K562 (cell line): ENCODE measurements around the gene LMO4.

Experiments
- YY1 ChIP-seq, 3 experiments: IDR thresholded peaks; 2 replicates each; pipeline ENCODE4 v1.6.1; 2011; ENCODE audit warnings: low read length in 2 of 3, mild to moderate bottlenecking in 2 of 3, moderate library complexity in 2 of 3, borderline replicate concordance in 1 of 3, control low read depth in 1 of 3, low read depth in 1 of 3; ENCODE audit not compliant: insufficient read depth in 3 of 3, insufficient replicate concordance in 2 of 3, control insufficient read depth in 1 of 3, insufficient read length in 1 of 3; ENCODE audit errors: extremely low read depth in 1 of 3
- ZNF764 ChIP-seq: fragments of 250-450 bp; sonication (Bioruptor Pico); IDR thresholded peaks from 2 replicates; pipeline ENCODE4 v1.4.0; 2020; ENCODE audit warnings: low read depth, mild to moderate bottlenecking, moderate library complexity
- ZZZ3 ChIP-seq: fragments of 450-650 bp; IDR thresholded peaks from 2 replicates; pipeline ENCODE4 v1.6.1; 2016; ENCODE audit warnings: antibody characterized with exemption, mild to moderate bottlenecking, moderate library complexity
- TF ChIP-seq, protein P1 (sequence below), 3 experiments: IDR thresholded peaks in 2 of 3; conservative IDR thresholded peaks in 1 of 3; 2 replicates each; pipeline ENCODE4 v1.5.1; 2011 to 2012; ENCODE audit warnings: low read length in 3 of 3, mild to moderate bottlenecking in 3 of 3, control low read depth in 2 of 3, improper control_type of control experiment in 1 of 3, inconsistent platforms in 1 of 3, low read depth in 1 of 3, mixed read lengths in 1 of 3, moderate library complexity in 1 of 3; ENCODE audit not compliant: insufficient read depth in 2 of 3
- TF ChIP-seq, protein P2 (sequence below): fragments of 450-650 bp; IDR thresholded peaks from 2 replicates; pipeline ENCODE4 v1.6.1; 2016; ENCODE audit warnings: low read depth

DNA sequence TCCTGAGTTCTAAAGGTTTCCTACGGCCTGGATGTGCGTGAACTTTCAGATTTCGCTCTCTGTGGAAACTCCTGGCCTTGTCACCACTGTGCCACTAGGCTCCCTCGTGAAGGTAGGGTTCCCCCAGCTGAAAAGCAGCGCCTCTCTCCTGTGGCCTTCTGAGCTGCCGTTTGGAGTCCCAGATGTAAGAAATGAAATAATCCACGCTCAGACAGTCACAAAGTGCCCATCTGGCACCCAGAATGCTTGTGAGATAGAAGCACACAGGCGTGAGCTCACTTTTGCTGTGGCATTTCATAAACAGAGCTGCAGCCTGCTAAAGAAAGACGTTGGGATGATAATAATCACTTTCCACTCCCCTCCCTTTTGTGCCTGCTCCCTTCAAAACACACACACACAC is 65.8 kb downstream of the LMO4 start:
- TF ChIP-seq ZNF764: no peak
- TF ChIP-seq ZZZ3: no peak
- TF ChIP-seq, protein P1, sequence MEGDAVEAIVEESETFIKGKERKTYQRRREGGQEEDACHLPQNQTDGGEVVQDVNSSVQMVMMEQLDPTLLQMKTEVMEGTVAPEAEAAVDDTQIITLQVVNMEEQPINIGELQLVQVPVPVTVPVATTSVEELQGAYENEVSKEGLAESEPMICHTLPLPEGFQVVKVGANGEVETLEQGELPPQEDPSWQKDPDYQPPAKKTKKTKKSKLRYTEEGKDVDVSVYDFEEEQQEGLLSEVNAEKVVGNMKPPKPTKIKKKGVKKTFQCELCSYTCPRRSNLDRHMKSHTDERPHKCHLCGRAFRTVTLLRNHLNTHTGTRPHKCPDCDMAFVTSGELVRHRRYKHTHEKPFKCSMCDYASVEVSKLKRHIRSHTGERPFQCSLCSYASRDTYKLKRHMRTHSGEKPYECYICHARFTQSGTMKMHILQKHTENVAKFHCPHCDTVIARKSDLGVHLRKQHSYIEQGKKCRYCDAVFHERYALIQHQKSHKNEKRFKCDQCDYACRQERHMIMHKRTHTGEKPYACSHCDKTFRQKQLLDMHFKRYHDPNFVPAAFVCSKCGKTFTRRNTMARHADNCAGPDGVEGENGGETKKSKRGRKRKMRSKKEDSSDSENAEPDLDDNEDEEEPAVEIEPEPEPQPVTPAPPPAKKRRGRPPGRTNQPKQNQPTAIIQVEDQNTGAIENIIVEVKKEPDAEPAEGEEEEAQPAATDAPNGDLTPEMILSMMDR (IDR thresholded peaks at IDR 0.05 in 2 of 3, conservative IDR thresholded peaks at IDR 0.05 in 1 of 3; ENCODE audit: insufficient read depth in 2 of 3, low read depth in 1 of 3, low read length in 3 of 3): no peak
- TF ChIP-seq YY1 (IDR thresholded peaks at IDR 0.05; ENCODE audit: borderline replicate concordance in 1 of 3, control insufficient read depth in 1 of 3, extremely low read depth in 1 of 3, insufficient read depth in 3 of 3, insufficient read length in 1 of 3, insufficient replicate concordance in 2 of 3, low read depth in 1 of 3, low read length in 2 of 3): no peak
- TF ChIP-seq, protein P2, sequence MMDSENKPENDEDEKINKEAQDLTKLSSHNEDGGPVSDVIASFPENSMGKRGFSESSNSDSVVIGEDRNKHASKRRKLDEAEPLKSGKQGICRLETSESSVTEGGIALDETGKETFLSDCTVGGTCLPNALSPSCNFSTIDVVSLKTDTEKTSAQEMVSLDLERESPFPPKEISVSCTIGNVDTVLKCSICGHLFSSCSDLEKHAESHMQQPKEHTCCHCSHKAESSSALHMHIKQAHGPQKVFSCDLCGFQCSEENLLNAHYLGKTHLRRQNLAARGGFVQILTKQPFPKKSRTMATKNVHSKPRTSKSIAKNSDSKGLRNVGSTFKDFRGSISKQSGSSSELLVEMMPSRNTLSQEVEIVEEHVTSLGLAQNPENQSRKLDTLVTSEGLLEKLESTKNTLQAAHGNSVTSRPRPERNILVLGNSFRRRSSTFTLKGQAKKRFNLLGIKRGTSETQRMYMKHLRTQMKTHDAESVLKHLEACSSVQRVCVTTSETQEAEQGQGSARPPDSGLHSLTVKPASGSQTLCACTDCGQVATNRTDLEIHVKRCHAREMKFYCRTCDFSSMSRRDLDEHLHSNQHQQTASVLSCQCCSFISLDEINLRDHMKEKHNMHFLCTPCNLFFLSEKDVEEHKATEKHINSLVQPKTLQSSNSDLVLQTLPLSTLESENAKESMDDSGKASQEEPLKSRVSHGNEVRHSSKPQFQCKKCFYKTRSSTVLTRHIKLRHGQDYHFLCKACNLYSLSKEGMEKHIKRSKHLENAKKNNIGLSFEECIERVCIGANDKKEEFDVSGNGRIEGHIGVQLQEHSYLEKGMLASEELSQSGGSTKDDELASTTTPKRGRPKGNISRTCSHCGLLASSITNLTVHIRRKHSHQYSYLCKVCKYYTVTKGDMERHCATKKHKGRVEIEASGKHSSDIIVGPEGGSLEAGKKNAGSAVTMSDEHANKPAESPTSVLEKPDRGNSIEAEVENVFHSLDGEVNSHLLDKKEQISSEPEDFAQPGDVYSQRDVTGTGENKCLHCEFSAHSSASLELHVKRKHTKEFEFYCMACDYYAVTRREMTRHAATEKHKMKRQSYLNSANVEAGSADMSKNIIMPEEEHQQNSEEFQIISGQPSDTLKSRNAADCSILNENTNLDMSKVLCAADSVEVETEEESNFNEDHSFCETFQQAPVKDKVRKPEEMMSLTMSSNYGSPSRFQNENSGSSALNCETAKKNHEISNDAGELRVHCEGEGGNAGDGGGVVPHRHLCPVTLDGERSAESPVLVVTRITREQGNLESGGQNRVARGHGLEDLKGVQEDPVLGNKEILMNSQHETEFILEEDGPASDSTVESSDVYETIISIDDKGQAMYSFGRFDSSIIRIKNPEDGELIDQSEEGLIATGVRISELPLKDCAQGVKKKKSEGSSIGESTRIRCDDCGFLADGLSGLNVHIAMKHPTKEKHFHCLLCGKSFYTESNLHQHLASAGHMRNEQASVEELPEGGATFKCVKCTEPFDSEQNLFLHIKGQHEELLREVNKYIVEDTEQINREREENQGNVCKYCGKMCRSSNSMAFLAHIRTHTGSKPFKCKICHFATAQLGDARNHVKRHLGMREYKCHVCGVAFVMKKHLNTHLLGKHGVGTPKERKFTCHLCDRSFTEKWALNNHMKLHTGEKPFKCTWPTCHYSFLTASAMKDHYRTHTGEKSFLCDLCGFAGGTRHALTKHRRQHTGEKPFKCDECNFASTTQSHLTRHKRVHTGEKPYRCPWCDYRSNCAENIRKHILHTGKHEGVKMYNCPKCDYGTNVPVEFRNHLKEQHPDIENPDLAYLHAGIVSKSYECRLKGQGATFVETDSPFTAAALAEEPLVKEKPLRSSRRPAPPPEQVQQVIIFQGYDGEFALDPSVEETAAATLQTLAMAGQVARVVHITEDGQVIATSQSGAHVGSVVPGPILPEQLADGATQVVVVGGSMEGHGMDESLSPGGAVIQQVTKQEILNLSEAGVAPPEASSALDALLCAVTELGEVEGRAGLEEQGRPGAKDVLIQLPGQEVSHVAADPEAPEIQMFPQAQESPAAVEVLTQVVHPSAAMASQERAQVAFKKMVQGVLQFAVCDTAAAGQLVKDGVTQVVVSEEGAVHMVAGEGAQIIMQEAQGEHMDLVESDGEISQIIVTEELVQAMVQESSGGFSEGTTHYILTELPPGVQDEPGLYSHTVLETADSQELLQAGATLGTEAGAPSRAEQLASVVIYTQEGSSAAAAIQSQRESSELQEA: no peak
